WERI-Rb-1 (cell line): ENCODE results near the gene FBXL2.

ENCODE experiments used
- DNase-seq: peaks from one replicate; pipeline ENCODE4 v3.0.0-alpha.2; 2020
- H3K27ac ChIP-seq: fragments of 250-450 bp; sonication (Bioruptor Pico); 2 replicates; pipeline ENCODE4 v1.5.1; 2020; ENCODE audit warnings: mild to moderate bottlenecking, moderate library complexity
- H3K27me3 ChIP-seq: fragments of 250-450 bp; sonication (Bioruptor Pico); 2 replicates; pipeline ENCODE4 v1.5.1; 2021; ENCODE audit warnings: mild to moderate bottlenecking, low read depth, moderate library complexity; ENCODE audit not compliant: insufficient read depth, severe bottlenecking
- H3K36me3 ChIP-seq: fragments of 250-450 bp; sonication (Bioruptor Pico); 2 replicates; pipeline ENCODE4 v1.5.1; 2020; ENCODE audit warnings: mild to moderate bottlenecking, moderate library complexity
- H3K4me3 ChIP-seq: 2 replicates; pipeline ENCODE4 v1.5.1; 2011; ENCODE audit warnings: low read depth, mild to moderate bottlenecking, control low read depth, low read length
- H3K9me3 ChIP-seq: fragments of 250-450 bp; sonication (Bioruptor Pico); 2 replicates; pipeline ENCODE4 v1.5.1; 2021; ENCODE audit warnings: mild to moderate bottlenecking, moderate library complexity; ENCODE audit not compliant: severe bottlenecking
- CTCF ChIP-seq: IDR thresholded peaks from 2 replicates; pipeline ENCODE4 v1.5.1; 2011; ENCODE audit warnings: low read depth, mild to moderate bottlenecking, control low read depth, inconsistent platforms, low read length

FBXL2 gene

GRCh38 chr3:33364060-33364459 lies 86.8 kb downstream of the FBXL2 start:
- no peak for DNase-seq

GRCh38 chr3:33364531-33365128 lies 87.4 kb downstream of the FBXL2 start:
- Histone ChIP-seq H3K36me3 (no peaks in the 10 kb centered on the region), H3K27ac (no peak overlapping the region), H3K4me3 (no peak overlapping the region), H3K9me3 (no peaks in the 10 kb centered on the region), H3K27me3 (no peaks in the 10 kb centered on the region)
- no peak for DNase-seq
- TF ChIP-seq CTCF, result no peak

More at GRCh38 chr3:33364060-33364459, 86.8 kb downstream of the FBXL2 start:
- Histone ChIP-seq H3K9me3 (no peaks in the 10 kb centered on the region), H3K4me3 (no peak overlapping the region), H3K27ac (no peak overlapping the region), H3K36me3 (no peaks in the 10 kb centered on the region), H3K27me3 (no peaks in the 10 kb centered on the region)
- TF ChIP-seq CTCF, result no peak

GRCh38 chr3:33372218-33373081 lies 95.2 kb downstream of the FBXL2 start:
- no peak overlapping the region for H3K4me3 ChIP-seq
- H3K9me3 ChIP-seq, result peaks cover 2% of the 10 kb centered on the region
- H3K27me3 ChIP-seq, result no peaks in the 10 kb centered on the region
- no peak overlapping the region for H3K27ac ChIP-seq
- TF ChIP-seq CTCF, result peak; percentile 71
- H3K36me3 ChIP-seq, result peaks cover 13% of the 10 kb centered on the region
- DNase-seq, result peak; percentile 36

- DNase-seq, result no peak
- Histone ChIP-seq H3K36me3 (peaks cover 18% of the 10 kb centered on the region), H3K27me3 (no peaks in the 10 kb centered on the region), H3K4me3 (no peak overlapping the region), H3K9me3 (peaks cover 2% of the 10 kb centered on the region), H3K27ac (no peak overlapping the region)
- TF ChIP-seq CTCF, result no peak
Measured at GRCh38 chr3:33373082-33373437, 95.8 kb downstream of the FBXL2 start.

- peak; percentile 38 for DNase-seq
- Histone ChIP-seq H3K9me3 (no peaks in the 10 kb centered on the region), H3K4me3 (no peak overlapping the region), H3K27me3 (no peaks in the 10 kb centered on the region), H3K27ac (no peak overlapping the region), H3K36me3 (peaks cover 31% of the 10 kb centered on the region)
- peak; percentile 39; the same call in 1 of the 2 replicates for TF ChIP-seq CTCF
Measured at GRCh38 chr3:33377489-33377888, 100.2 kb downstream of the FBXL2 start.
